ENCODE results near the gene C6orf47. TPM values are rescaled to one million over a fixed set of nuclear protein-coding genes. Genes with fewer than 3 reads are reported as not detected.
A peak's percentile ranks its signal among the peaks of the same experiment; 100 is the strongest.

The C6orf47 gene
- total RNA-seq, 2 experiments from 2014 or later, result 9.6 to 10.5 TPM

GRCh38 chr6:31639449-31639861 lies 21.1 kb downstream of the C6orf47 start:
- Mint-ChIP-seq H3K27me3 (no peaks in the 10 kb centered on the region), H3K4me1 (ENCODE audit: low read depth) (no peaks in the 10 kb centered on the region)
- CTCF ChIA-PET, result no interaction called here

GRCh38 chr6:31639043-31639442 lies 21.5 kb downstream of the C6orf47 start:
- H3K4me1 Mint-ChIP-seq (ENCODE audit: low read depth), result no peaks in the 10 kb centered on the region
- CTCF ChIA-PET, result no interaction called here
- no peak overlapping the region for H3K27ac ChIP-seq (ENCODE audit: low read depth in 1 of 2, low read length in 2 of 2)

More at GRCh38 chr6:31639449-31639861, 21.1 kb downstream of the C6orf47 start:
- Histone ChIP-seq H3K4me1 (ENCODE audit: insufficient read depth, low read length) (no peaks in the 10 kb centered on the region), H3K27me3 (ENCODE audit: control insufficient read depth in 1 of 2, insufficient read depth in 2 of 2, low read length in 2 of 2) (no peaks in the 10 kb centered on the region), H3K9me3 (ENCODE audit: control insufficient read depth in 1 of 2, insufficient read depth in 1 of 2, low read length in 2 of 2) (no peaks in the 10 kb centered on the region), H3K4me3 (ENCODE audit: low read length) (no peak overlapping the region), H3K27ac (ENCODE audit: low read depth in 1 of 2, low read length in 2 of 2) (no peak overlapping the region), H3K36me3 (ENCODE audit: insufficient read depth, low read length) (peaks cover 96% of the 10 kb centered on the region)
- intact Hi-C loops (cut with DNase I, micrococcal nuclease), result no loop called here
- peaks cover 91% of the 10 kb centered on the region for H3K36me3 Mint-ChIP-seq (ENCODE audit: low read depth)
- TF ChIP-seq CTCF (IDR thresholded peaks at IDR 0.05), result no peak
- H3K4me3 Mint-ChIP-seq, result no peak overlapping the region
- no peaks in the 10 kb centered on the region for H3K9me3 Mint-ChIP-seq
- DNase-seq (no peak), ATAC-seq (ENCODE audit: poor library complexity) (no peak)
- POLR2A ChIA-PET, result interaction anchor here (0.9 to 3.7 kb wide), 5 partner anchors 13 to 150 kb away, joined by 3 to 19 read pairs (median 3); partner anchors contain the start of genes BAG6, C6orf47 and LTB
- peak overlapping the region; percentile 24 for H3K27ac Mint-ChIP-seq

GRCh38 chr6:31636698-31637596 lies 23.6 kb downstream of the C6orf47 start:
- H3K27ac Mint-ChIP-seq, result no peak overlapping the region
- H3K27me3 Mint-ChIP-seq, result no peaks in the 10 kb centered on the region
- ChIA-PET CTCF (no interaction called here), POLR2A (interaction anchor here (1.5 kb wide), 1 partner anchor 15 kb away, joined by 4 read pairs; no protein-coding TSS in a partner anchor)
- H3K27ac ChIP-seq (ENCODE audit: low read depth in 1 of 2, low read length in 2 of 2), result no peak overlapping the region
- TF ChIP-seq CTCF (IDR thresholded peaks at IDR 0.05), result no peak
- H3K36me3 ChIP-seq (ENCODE audit: insufficient read depth, low read length), result peaks cover 97% of the 10 kb centered on the region
- H3K9me3 ChIP-seq (ENCODE audit: control insufficient read depth in 1 of 2, insufficient read depth in 1 of 2, low read length in 2 of 2), result no peaks in the 10 kb centered on the region
- no peak overlapping the region for H3K4me3 ChIP-seq (ENCODE audit: low read length)
- H3K27me3 ChIP-seq (ENCODE audit: control insufficient read depth in 1 of 2, insufficient read depth in 2 of 2, low read length in 2 of 2), result no peaks in the 10 kb centered on the region
- intact Hi-C loops (cut with DNase I, micrococcal nuclease), result no loop called here
- H3K4me1 ChIP-seq (ENCODE audit: insufficient read depth, low read length), result peaks cover 2% of the 10 kb centered on the region
- H3K4me3 Mint-ChIP-seq, result no peak overlapping the region
- H3K9me3 Mint-ChIP-seq, result no peaks in the 10 kb centered on the region
- no peaks in the 10 kb centered on the region for H3K4me1 Mint-ChIP-seq (ENCODE audit: low read depth)
- peaks cover 95% of the 10 kb centered on the region for H3K36me3 Mint-ChIP-seq (ENCODE audit: low read depth)
- DNase-seq, result no peak
- ATAC-seq (ENCODE audit: poor library complexity), result no peak

More at GRCh38 chr6:31639043-31639442, 21.5 kb downstream of the C6orf47 start:
- Histone ChIP-seq H3K36me3 (ENCODE audit: insufficient read depth, low read length) (peaks cover 96% of the 10 kb centered on the region), H3K9me3 (ENCODE audit: control insufficient read depth in 1 of 2, insufficient read depth in 1 of 2, low read length in 2 of 2) (no peaks in the 10 kb centered on the region), H3K4me1 (ENCODE audit: insufficient read depth, low read length) (no peaks in the 10 kb centered on the region), H3K27me3 (ENCODE audit: control insufficient read depth in 1 of 2, insufficient read depth in 2 of 2, low read length in 2 of 2) (no peaks in the 10 kb centered on the region), H3K4me3 (ENCODE audit: low read length) (no peak overlapping the region)
- Mint-ChIP-seq H3K27ac (no peak overlapping the region), H3K27me3 (no peaks in the 10 kb centered on the region), H3K36me3 (ENCODE audit: low read depth) (peaks cover 91% of the 10 kb centered on the region), H3K4me3 (no peak overlapping the region), H3K9me3 (no peaks in the 10 kb centered on the region)
- DNase-seq (no peak), ATAC-seq (ENCODE audit: poor library complexity) (no peak)
- intact Hi-C loops (cut with DNase I, micrococcal nuclease), result no loop called here
- TF ChIP-seq CTCF (IDR thresholded peaks at IDR 0.05), result no peak
- POLR2A ChIA-PET, result interaction anchor here (0.9 to 3.7 kb wide), 4 partner anchors 12 to 149 kb away, joined by 3 to 19 read pairs (median 4); partner anchors contain the start of genes BAG6 and C6orf47

Data from CD4-positive, alpha-beta T cell (primary cell).